H1 (cell line): ENCODE data around the gene ABHD12. TPM values are rescaled to one million over a fixed set of nuclear protein-coding genes. Genes with fewer than 3 reads are reported as not detected.
"Not testable (repeated sequence)": the region's sequence is repeated elsewhere in the genome, so short reads cannot be mapped to it uniquely, and the experiment has no call there.

Experiments
- CTCF ChIA-PET: fragments of 300-600 bp; sonication (Branson Sonifier 250); formaldehyde crosslinking; loops from one replicate; lab custom pipeline; 2021; ENCODE audit not compliant: partially characterized antibody; lab: Charles Lee
- POLR2A ChIA-PET: fragments of 300-600 bp; sonication (Branson Sonifier 250); formaldehyde crosslinking; loops from one replicate; lab custom pipeline; 2021; ENCODE audit warnings: inconsistent platforms; ENCODE audit not compliant: partially characterized antibody; lab: Charles Lee
- DNase-seq, 2 experiments: peaks; one replicate each; pipeline versions ENCODE4 v3.0.0 to v3.0.0-alpha.2; 2010 to 2022; ENCODE audit warnings: low spot score in 2 of 2, low read depth in 1 of 2, mixed read lengths in 1 of 2
- FAIRE-seq: peaks from 2 replicates; lab custom pipeline; 2011; peaks lifted over from hg19 to GRCh38; lab: Jason Lieb, UNC
- H2AFZ ChIP-seq: 2 replicates; pipeline ENCODE4 v1.8.1; 2012; ENCODE audit warnings: low read length, inconsistent platforms
- H2AK5ac ChIP-seq: 2 replicates; pipeline ENCODE4 v1.6.1; 2013; ENCODE audit warnings: low read depth, low read length
- H2BK120ac ChIP-seq: replicated peaks from 2 replicates; pipeline ENCODE3; 2013; ENCODE audit warnings: low read depth, low read length, inconsistent platforms
- H2BK12ac ChIP-seq: 2 replicates; pipeline ENCODE4 v1.6.1; 2013; ENCODE audit warnings: low read depth, low read length
- H2BK15ac ChIP-seq: 2 replicates; pipeline ENCODE4 v1.6.1; 2013; ENCODE audit warnings: low read length
- H2BK20ac ChIP-seq: 2 replicates; pipeline ENCODE4 v1.6.1; 2013; ENCODE audit warnings: low read length
- H2BK5ac ChIP-seq: 2 replicates; pipeline ENCODE4 v1.6.1; 2013; ENCODE audit warnings: low read depth, low read length
- H3K14ac ChIP-seq: 2 replicates; pipeline ENCODE4 v1.6.1; 2013; ENCODE audit warnings: inconsistent platforms; ENCODE audit not compliant: insufficient read length
- H3K18ac ChIP-seq: 2 replicates; pipeline ENCODE4 v1.6.1; 2013; ENCODE audit warnings: low read length; ENCODE audit errors: extremely low read depth
- H3K23ac ChIP-seq: 2 replicates; pipeline ENCODE4 v1.6.1; 2013; ENCODE audit warnings: inconsistent platforms; ENCODE audit not compliant: insufficient read length
- H3K23me2 ChIP-seq: 2 replicates; pipeline ENCODE4 v1.6.1; 2013; ENCODE audit warnings: low read depth, low read length
- H3K27ac ChIP-seq: 2 replicates; pipeline ENCODE4 v1.6.1; 2011; ENCODE audit warnings: low read depth, low read length, inconsistent platforms
- H3K27me3 ChIP-seq, 4 experiments: replicated peaks in 1 of 4; 1 replicate in 1 of 4; 2 replicates in 3 of 4; pipeline versions ENCODE4 v1.6.1 to v1.8.1; 2011 to 2013; ENCODE audit warnings: low read length in 3 of 4, mild to moderate bottlenecking in 3 of 4, inconsistent platforms in 2 of 4, mixed read lengths in 2 of 4, moderate library complexity in 1 of 4; ENCODE audit not compliant: control insufficient read depth in 3 of 4, insufficient read depth in 3 of 4; ENCODE audit errors: extremely low read depth in 1 of 4
- H3K36me3 ChIP-seq, 4 experiments: 2 replicates each; pipeline versions ENCODE4 v1.6.1 to v1.8.1; 2011 to 2013; ENCODE audit warnings: mild to moderate bottlenecking in 4 of 4, low read length in 3 of 4, moderate library complexity in 2 of 4, control low read depth in 1 of 4, inconsistent platforms in 1 of 4; ENCODE audit not compliant: insufficient read depth in 4 of 4, control insufficient read depth in 2 of 4
- H3K4ac ChIP-seq: replicated peaks from 2 replicates; pipeline ENCODE3; 2013; ENCODE audit warnings: low read length, low read depth, mixed read lengths, inconsistent platforms; ENCODE audit not compliant: insufficient read length
- H3K4me1 ChIP-seq, 4 experiments: replicated peaks in 1 of 4; 1 replicate in 1 of 4; 2 replicates in 3 of 4; pipeline versions ENCODE4 v1.6.1 to v1.8.1; 2011 to 2013; ENCODE audit warnings: low read length in 3 of 4, inconsistent platforms in 2 of 4, mixed read lengths in 1 of 4; ENCODE audit not compliant: insufficient read depth in 4 of 4, control insufficient read depth in 3 of 4
- H3K4me2 ChIP-seq, 2 experiments: 2 replicates each; pipeline versions ENCODE4 v1.6.1 to v1.8.1; 2011 to 2013; ENCODE audit warnings: low read depth in 2 of 2, low read length in 2 of 2, control low read depth in 1 of 2, inconsistent platforms in 1 of 2, mild to moderate bottlenecking in 1 of 2; ENCODE audit not compliant: insufficient read depth in 1 of 2
- H3K4me3 ChIP-seq, 4 experiments: fragments of 200-600, 300-600 bp in 1 of 4; sonication (generic), shearing (Covaris generic), sonication (Bioruptor Twin) in 1 of 4; 2 replicates each; pipeline versions ENCODE4 v1.5.1 to v1.8.1; 2011 to 2016; ENCODE audit warnings: low read length in 4 of 4, low read depth in 3 of 4, control low read depth in 2 of 4, inconsistent platforms in 2 of 4, mild to moderate bottlenecking in 2 of 4, mixed read lengths in 1 of 4, moderate library complexity in 1 of 4; ENCODE audit not compliant: insufficient read depth in 2 of 4; ENCODE audit errors: extremely low read depth in 1 of 4
- H3K56ac ChIP-seq: replicated peaks from 2 replicates; pipeline ENCODE3; 2013; ENCODE audit warnings: low read depth, mild to moderate bottlenecking, mixed read lengths, low read length, inconsistent platforms; ENCODE audit not compliant: insufficient read length
- H3K79me1 ChIP-seq: 2 replicates; pipeline ENCODE4 v1.6.1; 2013; ENCODE audit warnings: low read depth, low read length, control low read depth
- H3K79me2 ChIP-seq, 2 experiments: 2 replicates each; pipeline versions ENCODE4 v1.6.1 to v1.8.1; 2012 to 2013; ENCODE audit warnings: low read length in 2 of 2, mild to moderate bottlenecking in 2 of 2, inconsistent platforms in 1 of 2; ENCODE audit not compliant: insufficient read depth in 2 of 2, control insufficient read depth in 1 of 2
- H3K9ac ChIP-seq, 4 experiments: replicated peaks in 1 of 4; 1 replicate in 1 of 4; 2 replicates in 3 of 4; pipeline versions ENCODE4 v1.6.1 to v1.8.1; 2011 to 2013; ENCODE audit warnings: low read depth in 3 of 4, low read length in 3 of 4, control low read depth in 2 of 4, mild to moderate bottlenecking in 2 of 4, moderate library complexity in 2 of 4, inconsistent platforms in 1 of 4; ENCODE audit errors: extremely low read depth in 1 of 4
- H3K9me3 ChIP-seq, 2 experiments: 2 replicates each; pipeline versions ENCODE4 v1.6.1 to v1.8.1; 2012 to 2013; ENCODE audit warnings: mild to moderate bottlenecking in 2 of 2, moderate library complexity in 2 of 2, control low read depth in 1 of 2, inconsistent platforms in 1 of 2, low read depth in 1 of 2, low read length in 1 of 2, mixed read lengths in 1 of 2; ENCODE audit not compliant: insufficient read depth in 2 of 2
- H4K20me1 ChIP-seq, 2 experiments: replicated peaks in 1 of 2; 2 replicates each; pipeline versions ENCODE3 to v1.8.1; 2011 to 2013; ENCODE audit warnings: inconsistent platforms in 2 of 2, low read length in 2 of 2, mild to moderate bottlenecking in 1 of 2; ENCODE audit not compliant: insufficient read depth in 2 of 2, control insufficient read depth in 1 of 2
- H4K5ac ChIP-seq: 2 replicates; pipeline ENCODE4 v1.6.1; 2013; ENCODE audit warnings: low read length, low read depth, mixed read lengths, inconsistent platforms; ENCODE audit not compliant: insufficient read length
- H4K8ac ChIP-seq: 2 replicates; pipeline ENCODE4 v1.8.0; 2013; ENCODE audit warnings: mild to moderate bottlenecking, moderate library complexity, low read length, inconsistent platforms; ENCODE audit not compliant: insufficient read depth; ENCODE audit errors: extremely low read depth
- H4K91ac ChIP-seq: replicated peaks from 2 replicates; pipeline ENCODE3; 2013; ENCODE audit warnings: low read length, mixed read lengths, inconsistent platforms; ENCODE audit not compliant: insufficient read length
- ASH2L ChIP-seq: fragments of 200-600, 300-600 bp; sonication (generic); IDR thresholded peaks from one replicate; pipeline ENCODE4 v1.7.1; 2017; ENCODE audit warnings: low read length
- CBX8 ChIP-seq: fragments of 300-800, 300-1000 bp; sonication (generic); IDR thresholded peaks from 2 replicates; pipeline ENCODE4 v1.7.1; 2016; ENCODE audit warnings: low read depth, low read length, borderline replicate concordance
- FOSL1 ChIP-seq: IDR thresholded peaks from 2 replicates; pipeline ENCODE4 v1.6.1; 2011; ENCODE audit warnings: mild to moderate bottlenecking, low read depth, low read length, moderate library complexity; ENCODE audit not compliant: insufficient read depth
- JUN ChIP-seq: IDR thresholded peaks from 2 replicates; pipeline ENCODE4 v1.6.1; 2011; ENCODE audit warnings: low read depth, mild to moderate bottlenecking, improper control_type of control experiment, low read length
- PHF8 ChIP-seq: fragments of 200-600 bp; sonication (generic); conservative IDR thresholded peaks from 2 replicates; pipeline ENCODE4 v1.7.1; 2012; ENCODE audit warnings: low read depth, mild to moderate bottlenecking, inconsistent platforms, low read length, moderate library complexity
- WGBS, 2 experiments: shearing (Covaris generic) in 1 of 2; methylation state at CpG; one replicate each; pipeline versions ENCODE4 v1.1.6 to v1.1.7; 2013 to 2015; ENCODE audit warnings: low lambda C conversion rate in 2 of 2, mixed read lengths in 2 of 2, inconsistent platforms in 1 of 2, low coverage in 1 of 2, missing lambda C conversion rate in 1 of 2; ENCODE audit not compliant: insufficient replicate concordance in 2 of 2, insufficient coverage in 1 of 2, insufficient read length in 1 of 2; ENCODE audit errors: extremely low coverage in 1 of 2, missing lambda C conversion rate in 1 of 2; 5-methylcytosine and 5-hydroxymethylcytosine counted together
- polyA plus RNA-seq, 7 experiments: library from polyadenylated mRNA; depleted of rRNA in 3 of 7; stranded (reverse) in 5 of 7; unstranded in 2 of 7; fragments of >200 nt in 5 of 7; fragments of 200-250 nt in 2 of 7; gene quantifications; 1 replicate in 5 of 7; 2 replicates in 1 of 7; 4 replicates in 1 of 7; pipeline versions ENCODE4 v1.2.1 to v1.2.3, GENCODE V29; 2011 to 2013; ENCODE audit warnings: missing spikeins in 2 of 7, mixed read lengths in 2 of 7
- total RNA-seq: library from RNA; stranded (reverse); fragmentation: NEBNext Ultra II Directional; extraction: Animal tissue kit (Norgen Biotek cat#: 25700); gene quantifications from 2 replicates; pipeline ENCODE4 v1.2.1, GENCODE V29; 2021

ABHD12 gene
- total and polyA plus RNA-seq, 2 of the 8 experiments (the other 6 are each of a cell fraction or from before 2014, with no cell fraction given) = 31.3 to 59.5 TPM

GRCh38 chr20:25269057-25269832 lies 121.4 kb downstream of the ABHD12 start (continued):
- TF ChIP-seq ASH2L (no peak), CBX8 (no peak), JUN (no peak), PHF8 (no peak), FOSL1 (no peak)

GRCh38 chr20:25260770-25261437 lies 129.7 kb downstream of the ABHD12 start:
- not testable (repeated sequence) for H3K18ac ChIP-seq, H2BK12ac ChIP-seq, H3K56ac ChIP-seq, H3K79me2 ChIP-seq, H2BK15ac ChIP-seq, H3K4me1 ChIP-seq, H3K27ac ChIP-seq, H4K5ac ChIP-seq, H2AK5ac ChIP-seq, H3K4ac ChIP-seq, H3K9ac ChIP-seq, H3K27me3 ChIP-seq, H4K20me1 ChIP-seq, H2BK5ac ChIP-seq, FAIRE-seq, H3K23ac ChIP-seq, H3K4me2 ChIP-seq, H4K91ac ChIP-seq, H4K8ac ChIP-seq, H2BK120ac ChIP-seq, H3K4me3 ChIP-seq, H3K9me3 ChIP-seq, H3K14ac ChIP-seq, H3K23me2 ChIP-seq, H2BK20ac ChIP-seq, H2AFZ ChIP-seq
- POLR2A ChIA-PET = interaction anchor here (1.5 to 2.1 kb wide), 2 partner anchors 11 to 13 kb away, joined by 4 to 6 read pairs; partner anchors contain the start of gene PYGB
- WGBS, 2 experiments = 90% methylated on average over 16 of the region's 16 CpGs; no CpG with 5 or more reads in 1 of the 2 experiments
- DNase-seq = peak in 1 of 2 experiments; percentile 31
- Histone ChIP-seq H3K79me1 (peaks cover 10% of the 10 kb centered on the region), H3K36me3 (peaks cover 2 to 17% (median 9%) of the 10 kb centered on the region in 4 experiments; a peak in 3 of 8 replicates)
- CTCF ChIA-PET = interaction anchor here (1.2 kb wide), 1 partner anchor 12 kb away, joined by 4 read pairs; no protein-coding TSS in a partner anchor
